ENCODE measurements around the gene DIDO1.

DIDO1 gene

DNA sequence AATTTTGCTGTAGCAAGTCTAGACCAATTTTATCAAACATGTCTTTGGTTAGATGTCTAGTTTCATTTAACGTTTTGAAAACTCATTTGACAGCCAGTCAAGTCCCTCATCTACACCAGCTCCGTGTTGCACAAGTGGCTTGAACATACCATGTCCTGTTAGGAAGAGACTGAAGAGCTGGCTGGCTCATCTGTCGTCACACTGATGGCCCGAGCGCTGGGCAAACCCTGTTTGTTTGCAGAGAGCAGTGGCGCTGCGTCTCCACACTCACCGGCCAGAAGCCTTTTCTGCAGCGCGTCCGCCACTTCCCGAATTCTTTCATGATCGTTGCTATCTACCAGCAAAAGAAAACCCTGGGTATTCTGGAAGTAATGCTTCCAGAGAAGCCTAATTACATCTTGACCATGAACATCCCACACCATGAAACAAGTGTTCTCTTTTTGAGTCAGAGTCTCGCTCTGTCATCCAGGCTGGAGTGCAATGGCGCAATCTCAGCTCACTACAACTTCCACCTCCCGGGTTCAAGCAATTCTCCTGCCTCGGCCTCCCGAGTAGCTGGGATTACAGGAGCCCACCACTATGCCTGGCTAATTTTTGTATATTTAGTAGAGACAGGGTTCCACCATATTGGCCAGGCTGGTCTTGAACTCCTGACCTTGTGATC lies 54.0 kb downstream of the DIDO1 start:
- Histone ChIP-seq H3K27me3 (ENCODE audit: control insufficient read depth, insufficient read depth, low read length) (no peaks in the 10 kb centered on the region), H3K36me3 (ENCODE audit: control insufficient read depth, insufficient read depth, low read length) (no peaks in the 10 kb centered on the region), H3K9me3 (ENCODE audit: control insufficient read depth, insufficient read depth, low read depth, low read length) (no peaks in the 10 kb centered on the region), H3K9ac (ENCODE audit: low read length) (no peak overlapping the region), H3K4me1 (ENCODE audit: control insufficient read depth, insufficient read depth, low read length) (peaks cover 11% of the 10 kb centered on the region; the same call in 1 of the 2 replicates), H3K27ac (ENCODE audit: low read depth, low read length) (no peak overlapping the region), H3K4me3 (ENCODE audit: low read depth, low read length) (no peak overlapping the region)

DNA sequence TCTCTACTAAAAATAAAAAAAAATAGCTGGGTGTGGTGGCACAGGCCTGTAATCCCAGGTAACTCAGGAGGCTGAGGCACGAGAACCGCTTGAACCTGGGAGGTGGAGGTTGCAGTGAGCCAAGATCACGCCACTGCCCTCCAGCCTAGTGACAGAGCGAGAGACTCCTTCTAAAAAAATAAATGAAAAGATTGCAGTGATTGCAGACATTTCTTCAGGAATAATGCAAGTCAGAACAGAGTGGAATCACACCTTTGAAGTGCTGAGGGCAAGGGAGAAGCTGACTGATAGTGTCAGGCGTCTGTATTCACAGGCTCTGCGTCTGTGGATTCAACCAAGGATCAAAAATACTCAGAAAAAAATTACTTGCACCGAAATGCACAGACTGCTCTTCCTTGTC lies 62.1 kb downstream of the DIDO1 start:
- H3K9ac ChIP-seq (ENCODE audit: low read length) = no peak overlapping the region
- H3K36me3 ChIP-seq (ENCODE audit: control insufficient read depth, insufficient read depth, low read length) = no peaks in the 10 kb centered on the region
- no peak overlapping the region for H3K4me3 ChIP-seq (ENCODE audit: low read depth, low read length)
- no peak overlapping the region for H3K27ac ChIP-seq (ENCODE audit: low read depth, low read length)
- no peaks in the 10 kb centered on the region for H3K27me3 ChIP-seq (ENCODE audit: control insufficient read depth, insufficient read depth, low read length)
- H3K9me3 ChIP-seq (ENCODE audit: control insufficient read depth, insufficient read depth, low read depth, low read length) = no peaks in the 10 kb centered on the region
- peaks cover 17% of the 10 kb centered on the region for H3K4me1 ChIP-seq (ENCODE audit: control insufficient read depth, insufficient read depth, low read length)

DNA sequence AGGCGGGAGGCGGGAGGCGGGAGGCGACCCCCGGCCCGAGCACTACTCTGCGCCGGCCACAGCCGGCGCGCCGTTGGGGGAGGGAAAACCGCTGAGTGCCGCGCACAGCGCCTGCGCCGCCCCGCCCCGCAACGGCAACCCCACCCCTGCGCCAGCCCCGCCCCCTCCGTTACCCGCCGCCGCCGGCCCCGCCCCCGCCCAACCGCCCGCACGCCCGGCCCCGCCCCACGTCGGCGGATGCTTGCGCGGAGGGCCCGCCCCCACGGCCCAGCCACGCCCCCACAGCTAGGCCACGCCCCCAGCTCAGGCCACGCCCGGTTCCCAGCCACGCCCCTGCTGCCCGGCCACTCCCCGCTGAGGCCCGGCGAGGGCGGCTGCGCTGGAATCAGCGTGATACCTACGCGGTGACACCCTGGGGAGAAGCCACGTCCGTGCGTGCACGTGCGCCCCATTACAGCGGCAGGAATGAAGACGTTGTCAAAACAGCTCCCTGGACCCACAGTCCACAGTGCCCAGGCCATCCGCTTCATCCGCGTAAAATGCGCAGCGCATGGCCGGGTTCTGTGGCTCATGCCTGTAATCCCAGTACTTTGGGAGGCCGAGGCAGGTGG lies 64.5 kb downstream of the DIDO1 start, which contains the start of gene TCFL5:
TCFL5 (minus strand) TSS at position 97 of the 611 bp plus-strand sequence. CDS start 152 bp downstream, outside the sequence.
- peak within 1 kb of the TSS; percentile 77 for H3K9ac ChIP-seq (ENCODE audit: low read length)
- peaks cover 17% of the 10 kb centered on the region for H3K4me1 ChIP-seq (ENCODE audit: control insufficient read depth, insufficient read depth, low read length)
- no peak within 1 kb of the TSS for H3K27ac ChIP-seq (ENCODE audit: low read depth, low read length)

DNA sequence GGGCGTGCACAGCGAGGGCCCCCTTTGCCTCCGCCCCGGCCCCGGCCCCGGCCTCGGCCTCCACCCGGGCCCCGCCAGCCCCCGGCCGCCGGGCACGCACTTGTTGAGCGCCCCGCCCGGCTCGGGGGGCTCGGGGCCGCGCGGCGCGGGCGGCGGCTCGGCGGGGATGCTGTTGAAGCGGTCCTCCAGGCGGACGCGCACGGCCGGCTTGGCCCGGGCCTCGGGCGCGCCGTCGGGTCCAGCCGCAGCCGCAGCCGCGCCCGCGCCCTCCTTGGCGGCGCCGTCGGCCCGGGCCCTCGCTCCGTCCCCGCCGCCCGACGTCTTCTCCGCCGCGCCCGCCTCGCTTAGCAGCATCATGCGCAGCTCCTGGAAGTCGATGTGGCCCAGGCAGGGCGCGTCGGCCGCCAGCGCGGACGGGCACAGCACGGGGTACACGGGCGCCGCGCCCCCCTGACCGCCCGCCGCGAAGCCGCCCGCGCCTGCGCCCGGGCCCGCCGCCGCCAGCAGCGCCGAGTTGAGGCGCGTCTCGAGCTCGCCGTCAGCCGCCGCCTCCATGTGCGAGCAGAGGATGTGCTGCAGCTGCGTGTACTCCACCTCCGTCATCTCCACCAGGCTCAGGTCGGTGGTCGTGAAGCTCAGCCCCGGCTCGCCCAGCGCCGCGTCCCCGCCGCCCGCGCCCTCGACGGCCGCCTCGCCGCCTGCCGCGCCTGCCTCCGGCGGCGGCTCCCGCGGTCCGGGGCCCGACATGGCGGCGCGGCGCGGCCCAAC lies 65.2 kb downstream of the DIDO1 start:
- Histone ChIP-seq H3K9me3 (ENCODE audit: control insufficient read depth, insufficient read depth, low read depth, low read length) (no peaks in the 10 kb centered on the region), H3K27me3 (ENCODE audit: control insufficient read depth, insufficient read depth, low read length) (no peaks in the 10 kb centered on the region), H3K9ac (ENCODE audit: low read length) (peak overlapping the region; percentile 77), H3K27ac (ENCODE audit: low read depth, low read length) (no peak overlapping the region), H3K4me3 (ENCODE audit: low read depth, low read length) (peak overlapping the region; percentile 81), H3K4me1 (ENCODE audit: control insufficient read depth, insufficient read depth, low read length) (peaks cover 17% of the 10 kb centered on the region), H3K36me3 (ENCODE audit: control insufficient read depth, insufficient read depth, low read length) (peaks cover 15% of the 10 kb centered on the region)

More for the DNA sequence above, 64.5 kb downstream of the DIDO1 start, which contains the start of gene TCFL5:
- Histone ChIP-seq H3K36me3 (ENCODE audit: control insufficient read depth, insufficient read depth, low read length) (peaks cover 12% of the 10 kb centered on the region), H3K9me3 (ENCODE audit: control insufficient read depth, insufficient read depth, low read depth, low read length) (no peaks in the 10 kb centered on the region), H3K4me3 (ENCODE audit: low read depth, low read length) (peak within 1 kb of the TSS; percentile 81), H3K27me3 (ENCODE audit: control insufficient read depth, insufficient read depth, low read length) (no peaks in the 10 kb centered on the region)

DNA sequence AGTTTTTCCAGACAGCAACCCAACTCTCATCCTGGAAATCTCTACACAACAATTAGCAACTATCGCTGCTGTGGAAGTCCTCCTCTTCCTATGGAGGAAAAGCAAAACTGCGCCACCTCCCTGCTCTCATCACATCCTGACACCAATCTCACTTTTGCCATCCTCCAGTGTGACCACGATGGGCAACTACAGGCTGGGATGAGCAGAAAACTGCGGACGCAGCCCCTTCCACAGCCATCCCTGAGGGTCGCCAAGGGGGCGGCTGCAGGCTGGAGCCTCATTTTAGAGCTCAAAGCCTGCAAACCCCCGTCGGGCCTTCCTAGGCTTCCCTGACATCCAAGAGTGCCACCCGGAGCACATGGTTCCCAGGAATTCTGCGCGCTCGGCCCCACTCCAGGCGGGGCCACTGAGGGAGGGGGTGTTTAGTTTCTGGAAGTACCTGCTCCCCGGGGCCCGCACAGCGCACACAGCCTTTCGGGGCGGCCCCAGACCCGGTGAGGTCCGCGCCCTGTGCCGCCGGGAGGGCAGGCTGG lies 65.8 kb downstream of the DIDO1 start:
- Histone ChIP-seq H3K4me3 (ENCODE audit: low read depth, low read length) (peak overlapping the region; percentile 45), H3K9ac (ENCODE audit: low read length) (peak overlapping the region; percentile 2), H3K27me3 (ENCODE audit: control insufficient read depth, insufficient read depth, low read length) (no peaks in the 10 kb centered on the region), H3K27ac (ENCODE audit: low read depth, low read length) (no peak overlapping the region), H3K9me3 (ENCODE audit: control insufficient read depth, insufficient read depth, low read depth, low read length) (no peaks in the 10 kb centered on the region), H3K36me3 (ENCODE audit: control insufficient read depth, insufficient read depth, low read length) (peaks cover 16% of the 10 kb centered on the region), H3K4me1 (ENCODE audit: control insufficient read depth, insufficient read depth, low read length) (peaks cover 17% of the 10 kb centered on the region)

DNA sequence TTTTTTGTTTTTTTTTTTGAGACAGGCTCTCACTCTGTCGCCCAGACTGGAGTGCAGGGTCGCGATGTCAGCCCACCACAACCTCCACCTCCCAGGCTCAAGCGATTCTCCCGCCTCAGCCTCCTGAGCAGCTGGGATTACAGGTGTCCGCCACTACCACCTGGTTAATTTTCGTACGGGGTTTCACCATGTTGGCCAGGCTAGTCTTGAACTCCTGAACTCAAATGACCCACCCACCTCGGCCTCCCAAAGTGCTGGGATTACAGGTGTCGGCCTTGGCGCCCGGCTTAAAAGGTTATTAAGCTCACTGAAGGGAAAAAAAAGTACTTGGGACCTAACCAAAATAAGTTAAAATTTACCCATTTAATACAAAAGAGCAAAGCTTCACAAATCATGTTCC lies 66.6 kb downstream of the DIDO1 start:
- Histone ChIP-seq H3K36me3 (ENCODE audit: control insufficient read depth, insufficient read depth, low read length) (peaks cover 23% of the 10 kb centered on the region), H3K27me3 (ENCODE audit: control insufficient read depth, insufficient read depth, low read length) (no peaks in the 10 kb centered on the region), H3K4me1 (ENCODE audit: control insufficient read depth, insufficient read depth, low read length) (peaks cover 17% of the 10 kb centered on the region), H3K4me3 (ENCODE audit: low read depth, low read length) (peak overlapping the region; percentile 45), H3K9ac (ENCODE audit: low read length) (no peak overlapping the region), H3K9me3 (ENCODE audit: control insufficient read depth, insufficient read depth, low read depth, low read length) (no peaks in the 10 kb centered on the region), H3K27ac (ENCODE audit: low read depth, low read length) (no peak overlapping the region)

DNA sequence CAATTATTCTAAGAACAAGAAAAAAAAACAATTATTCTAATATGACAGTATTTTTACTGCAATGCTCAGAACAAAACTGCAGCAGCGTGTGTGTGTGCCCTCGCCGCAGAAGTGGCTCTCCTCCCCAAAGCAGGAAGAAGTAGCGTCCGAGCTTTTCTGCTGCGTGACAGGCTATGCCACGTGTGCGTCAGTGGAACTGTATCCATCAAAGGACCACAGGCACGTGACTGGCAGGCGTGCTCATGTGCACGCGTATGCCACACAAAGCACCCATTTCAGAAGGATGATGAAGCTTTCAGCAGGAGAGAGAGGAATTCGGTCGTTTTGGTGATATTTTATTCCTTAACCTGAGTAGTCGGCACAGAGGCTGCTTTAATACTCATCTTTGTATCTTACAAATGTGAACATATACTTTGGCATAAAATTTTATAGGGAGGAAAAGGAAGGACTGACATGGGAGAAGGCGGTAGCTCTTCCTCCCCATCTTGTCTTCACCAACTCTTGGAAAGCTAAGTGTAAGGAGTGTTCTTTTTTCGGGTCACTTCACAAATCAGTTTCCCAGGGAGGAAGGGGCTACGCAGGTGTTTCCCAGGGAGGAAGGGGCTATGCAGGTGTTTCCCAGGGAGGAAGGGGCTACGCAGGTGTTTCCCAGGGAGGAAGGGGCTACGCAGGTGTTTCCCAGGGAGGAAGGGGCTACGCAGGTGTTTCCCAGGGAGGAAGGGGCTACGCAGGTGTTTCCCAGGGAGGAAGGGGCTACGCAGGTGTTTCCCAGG lies 68.1 kb downstream of the DIDO1 start:
- Histone ChIP-seq H3K36me3 (ENCODE audit: control insufficient read depth, insufficient read depth, low read length) (peaks cover 37% of the 10 kb centered on the region), H3K9ac (ENCODE audit: low read length) (no peak overlapping the region), H3K9me3 (ENCODE audit: control insufficient read depth, insufficient read depth, low read depth, low read length) (no peaks in the 10 kb centered on the region), H3K27ac (ENCODE audit: low read depth, low read length) (no peak overlapping the region), H3K27me3 (ENCODE audit: control insufficient read depth, insufficient read depth, low read length) (no peaks in the 10 kb centered on the region), H3K4me3 (ENCODE audit: low read depth, low read length) (no peak overlapping the region), H3K4me1 (ENCODE audit: control insufficient read depth, insufficient read depth, low read length) (peaks cover 17% of the 10 kb centered on the region)

DNA sequence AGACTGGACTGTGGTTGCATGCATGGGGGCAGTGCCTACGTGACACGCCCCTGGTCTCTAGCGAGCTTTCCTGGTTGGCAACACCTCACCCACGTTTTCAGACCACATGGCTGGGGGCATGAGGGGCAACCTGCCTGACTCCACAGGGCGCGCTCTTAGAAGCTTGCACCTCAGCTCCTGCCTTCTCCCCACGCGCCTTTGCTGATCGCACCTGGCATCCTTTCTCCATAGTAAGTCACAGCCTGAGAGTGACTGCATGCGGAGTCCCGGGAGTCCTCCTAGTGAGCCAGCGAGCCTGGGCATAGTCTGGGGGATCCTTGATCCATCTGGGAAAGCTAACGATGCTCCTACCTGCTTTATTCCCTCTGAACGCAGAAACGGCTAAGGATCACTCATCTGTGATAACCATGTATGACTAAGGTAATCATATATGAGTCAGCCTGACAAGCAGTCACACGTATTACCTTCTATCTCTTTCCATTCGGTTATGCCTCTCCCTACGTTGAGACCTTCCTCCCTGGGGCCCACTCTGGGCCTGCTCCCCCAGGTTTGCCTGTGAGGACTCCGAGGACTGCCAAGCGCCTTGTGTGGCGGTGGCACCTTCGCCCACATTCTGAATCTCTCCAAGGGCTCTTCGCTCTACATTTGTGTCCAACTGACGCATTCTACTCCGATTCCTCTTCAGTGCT lies 69.2 kb downstream of the DIDO1 start:
- no peak overlapping the region for H3K27ac ChIP-seq (ENCODE audit: low read depth, low read length)
- H3K9me3 ChIP-seq (ENCODE audit: control insufficient read depth, insufficient read depth, low read depth, low read length) = no peaks in the 10 kb centered on the region
- no peaks in the 10 kb centered on the region for H3K27me3 ChIP-seq (ENCODE audit: control insufficient read depth, insufficient read depth, low read length)
- H3K4me1 ChIP-seq (ENCODE audit: control insufficient read depth, insufficient read depth, low read length) = peaks cover 8% of the 10 kb centered on the region
- no peak overlapping the region for H3K4me3 ChIP-seq (ENCODE audit: low read depth, low read length)
- no peak overlapping the region for H3K9ac ChIP-seq (ENCODE audit: low read length)
- H3K36me3 ChIP-seq (ENCODE audit: control insufficient read depth, insufficient read depth, low read length) = peaks cover 47% of the 10 kb centered on the region

DNA sequence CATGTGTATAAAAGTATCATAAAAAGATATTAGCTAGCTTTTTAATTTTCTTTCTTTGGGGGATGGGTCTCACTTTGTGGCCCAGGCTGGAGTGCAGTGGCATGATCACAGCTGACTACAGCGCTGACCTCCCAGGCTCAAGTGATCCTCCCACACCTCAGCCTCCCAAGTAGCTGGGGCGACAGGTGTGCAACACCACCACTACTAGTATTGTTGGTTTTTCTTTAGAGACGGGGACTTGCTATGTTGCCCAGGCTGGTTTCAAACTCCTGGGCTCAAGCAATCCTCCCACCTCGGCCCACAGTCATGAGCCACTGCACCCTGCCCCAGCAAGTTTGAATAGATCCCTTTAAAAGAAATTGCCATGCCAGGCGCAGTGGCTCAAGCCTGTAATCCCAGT lies 71.2 kb downstream of the DIDO1 start:
- peaks cover 5% of the 10 kb centered on the region; the same call in 1 of the 2 replicates for H3K4me1 ChIP-seq (ENCODE audit: control insufficient read depth, insufficient read depth, low read length)
- H3K4me3 ChIP-seq (ENCODE audit: low read depth, low read length) = no peak overlapping the region
- no peaks in the 10 kb centered on the region for H3K27me3 ChIP-seq (ENCODE audit: control insufficient read depth, insufficient read depth, low read length)
- H3K9ac ChIP-seq (ENCODE audit: low read length) = no peak overlapping the region
- H3K36me3 ChIP-seq (ENCODE audit: control insufficient read depth, insufficient read depth, low read length) = peaks cover 60% of the 10 kb centered on the region
- no peak overlapping the region for H3K27ac ChIP-seq (ENCODE audit: low read depth, low read length)
- no peaks in the 10 kb centered on the region for H3K9me3 ChIP-seq (ENCODE audit: control insufficient read depth, insufficient read depth, low read depth, low read length)

DNA sequence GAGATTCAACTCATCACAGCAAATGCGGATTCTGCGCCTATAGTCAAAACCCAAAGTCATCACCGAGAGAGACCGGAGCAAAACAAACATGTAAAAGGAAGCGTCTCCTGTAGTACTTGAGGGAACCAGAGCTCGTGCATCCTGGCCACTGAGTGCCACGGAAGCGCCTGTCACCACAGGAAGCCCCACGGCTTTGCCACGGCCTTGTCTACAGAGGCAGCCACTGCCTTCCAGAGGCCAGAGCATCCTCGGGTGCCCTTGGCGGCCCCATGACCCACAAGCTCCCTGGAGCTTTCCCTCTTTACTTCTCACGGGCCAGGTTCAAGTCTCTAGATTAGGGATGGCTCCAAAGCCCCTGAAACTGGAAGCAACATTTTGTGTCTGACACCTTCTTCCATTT lies 72.2 kb downstream of the DIDO1 start:
- Histone ChIP-seq H3K36me3 (ENCODE audit: control insufficient read depth, insufficient read depth, low read length) (peaks cover 60% of the 10 kb centered on the region), H3K9me3 (ENCODE audit: control insufficient read depth, insufficient read depth, low read depth, low read length) (no peaks in the 10 kb centered on the region), H3K4me1 (ENCODE audit: control insufficient read depth, insufficient read depth, low read length) (no peaks in the 10 kb centered on the region), H3K27ac (ENCODE audit: low read depth, low read length) (no peak overlapping the region), H3K27me3 (ENCODE audit: control insufficient read depth, insufficient read depth, low read length) (no peaks in the 10 kb centered on the region), H3K9ac (ENCODE audit: low read length) (no peak overlapping the region), H3K4me3 (ENCODE audit: low read depth, low read length) (no peak overlapping the region)
